Thoracic aorta (tissue), 2 donors: ENCODE results near the gene BTRC. TPM values are rescaled to one million over a fixed set of nuclear protein-coding genes. Genes with fewer than 3 reads are reported as not detected.

Experiments
- ATAC-seq: fragments of 150-250 bp; one replicate; pipeline ENCODE4 v1.8.0; 2017; ENCODE audit warnings: low read depth; ENCODE audit not compliant: insufficient number of reproducible peaks, low FRiP score
- DNase-seq: peaks from one replicate; pipeline ENCODE4 v3.0.0-alpha.2; 2020; ENCODE audit warnings: low spot score
- H3K27ac ChIP-seq, 2 donors: fragments of 200-600 bp; sonication (generic); 1 replicate in 1 of 2; 2 replicates in 1 of 2; pipeline ENCODE4 v1.5.1; 2016; ENCODE audit warnings: mild to moderate bottlenecking in 2 of 2, moderate library complexity in 2 of 2
- H3K27me3 ChIP-seq: fragments of 200-600 bp; sonication (generic); replicated peaks from 2 replicates; pipeline ENCODE4 v1.6.0; 2016; ENCODE audit warnings: mild to moderate bottlenecking; ENCODE audit not compliant: insufficient read depth
- H3K36me3 ChIP-seq: fragments of 200-600 bp; sonication (generic); one replicate; pipeline ENCODE4 v1.5.1; 2016
- H3K4me1 ChIP-seq, 2 donors: fragments of 200-600 bp; sonication (generic); 1 replicate in 1 of 2; 2 replicates in 1 of 2; pipeline versions ENCODE4 v1.5.1 to v1.6.0; 2016; ENCODE audit warnings: low read depth in 2 of 2, mild to moderate bottlenecking in 1 of 2; ENCODE audit not compliant: control insufficient read depth in 1 of 2
- H3K4me3 ChIP-seq: fragments of 200-600 bp; sonication (generic); 2 replicates; pipeline ENCODE4 v1.5.1; 2016; ENCODE audit warnings: mild to moderate bottlenecking
- H3K9me3 ChIP-seq: fragments of 200-600 bp; sonication (generic); 2 replicates; pipeline ENCODE4 v1.5.1; 2016
- total RNA-seq, 2 donors: library from RNA; depleted of rRNA; stranded (reverse); fragments of >200 nt; gene quantifications; one replicate each; pipeline versions ENCODE4 v1.1.0 to v1.2.3, GENCODE V29; 2016
- TF ChIP-seq, protein P1 (sequence below): fragments of 200-600 bp; sonication (generic); IDR thresholded peaks from one replicate; pipeline ENCODE4 v1.5.1; 2019; ENCODE audit warnings: antibody characterized with exemption

The BTRC gene
- total RNA-seq, 2 donors from 2014 or later = 8.4 to 12.9 TPM

- Histone ChIP-seq H3K9me3 (no peaks in the 10 kb centered on the region), H3K4me1 (no peaks in the 10 kb centered on the region), H3K27me3 (no peaks in the 10 kb centered on the region), H3K36me3 (no peaks in the 10 kb centered on the region), H3K27ac (no peak overlapping the region), H3K4me3 (no peak overlapping the region)
- DNase-seq (no peak), ATAC-seq (no peak)
- TF ChIP-seq, protein P1, sequence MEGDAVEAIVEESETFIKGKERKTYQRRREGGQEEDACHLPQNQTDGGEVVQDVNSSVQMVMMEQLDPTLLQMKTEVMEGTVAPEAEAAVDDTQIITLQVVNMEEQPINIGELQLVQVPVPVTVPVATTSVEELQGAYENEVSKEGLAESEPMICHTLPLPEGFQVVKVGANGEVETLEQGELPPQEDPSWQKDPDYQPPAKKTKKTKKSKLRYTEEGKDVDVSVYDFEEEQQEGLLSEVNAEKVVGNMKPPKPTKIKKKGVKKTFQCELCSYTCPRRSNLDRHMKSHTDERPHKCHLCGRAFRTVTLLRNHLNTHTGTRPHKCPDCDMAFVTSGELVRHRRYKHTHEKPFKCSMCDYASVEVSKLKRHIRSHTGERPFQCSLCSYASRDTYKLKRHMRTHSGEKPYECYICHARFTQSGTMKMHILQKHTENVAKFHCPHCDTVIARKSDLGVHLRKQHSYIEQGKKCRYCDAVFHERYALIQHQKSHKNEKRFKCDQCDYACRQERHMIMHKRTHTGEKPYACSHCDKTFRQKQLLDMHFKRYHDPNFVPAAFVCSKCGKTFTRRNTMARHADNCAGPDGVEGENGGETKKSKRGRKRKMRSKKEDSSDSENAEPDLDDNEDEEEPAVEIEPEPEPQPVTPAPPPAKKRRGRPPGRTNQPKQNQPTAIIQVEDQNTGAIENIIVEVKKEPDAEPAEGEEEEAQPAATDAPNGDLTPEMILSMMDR = no peak
These were observed 139.9 kb downstream of the BTRC start for GRCh38 chr10:101493782-101494281.

DNA sequence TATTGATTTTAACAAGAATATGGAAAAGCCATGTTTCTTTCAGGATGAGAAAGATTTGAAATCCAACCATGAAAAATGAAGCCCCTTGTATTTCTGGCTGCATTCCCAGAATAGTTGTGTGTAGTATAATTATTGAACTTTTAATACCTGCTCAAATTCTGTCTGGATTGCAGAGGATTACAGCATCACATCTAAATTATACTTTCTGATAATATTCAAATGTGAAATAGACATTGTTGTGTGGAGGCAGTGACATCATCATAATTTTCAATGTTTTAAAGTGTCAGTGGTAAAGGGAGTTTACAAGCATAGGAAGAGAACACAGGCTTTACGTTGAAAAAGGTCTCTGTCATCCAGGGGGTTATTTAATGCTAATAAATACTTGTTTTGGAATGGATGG is 140.7 kb downstream of the BTRC start:
- Histone ChIP-seq H3K27ac (no peak overlapping the region), H3K36me3 (no peaks in the 10 kb centered on the region), H3K27me3 (no peaks in the 10 kb centered on the region), H3K9me3 (no peaks in the 10 kb centered on the region), H3K4me3 (no peak overlapping the region), H3K4me1 (no peaks in the 10 kb centered on the region)
- no peak for ATAC-seq
- TF ChIP-seq, protein P1 = no peak
- DNase-seq = no peak

DNA sequence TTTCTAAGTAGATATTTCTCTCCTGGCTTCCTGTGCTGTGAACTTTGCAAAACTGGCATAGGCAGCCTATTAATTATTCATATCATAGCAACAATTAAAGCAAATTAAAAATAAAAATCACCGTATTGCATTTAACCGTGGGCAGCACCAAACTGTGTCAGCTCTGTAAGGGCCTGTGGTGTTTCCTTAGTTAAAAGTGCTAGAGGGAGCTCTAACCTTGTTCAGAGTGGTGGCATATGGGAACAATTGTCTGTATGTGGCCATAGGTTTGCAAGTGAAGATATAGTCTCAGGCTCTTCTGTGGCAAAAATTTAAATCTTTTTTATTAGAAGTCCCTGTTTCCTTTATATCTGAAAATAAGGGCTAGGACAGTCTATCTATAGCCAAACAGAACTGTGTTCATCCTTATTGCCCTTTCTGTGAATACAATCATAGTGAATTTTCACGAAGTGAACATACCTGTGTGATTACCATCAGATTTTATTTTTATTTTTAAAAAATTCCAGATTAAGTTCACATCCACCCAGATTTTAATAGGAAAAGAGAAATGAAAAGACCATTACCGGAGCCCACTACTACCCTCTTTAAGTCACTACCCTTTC is 141.5 kb downstream of the BTRC start:
- Histone ChIP-seq H3K4me1 (no peaks in the 10 kb centered on the region), H3K4me3 (no peak overlapping the region), H3K27ac (no peak overlapping the region), H3K27me3 (no peaks in the 10 kb centered on the region), H3K9me3 (no peaks in the 10 kb centered on the region), H3K36me3 (no peaks in the 10 kb centered on the region)
- DNase-seq (no peak), ATAC-seq (no peak)
- TF ChIP-seq, protein P1 = no peak

DNA sequence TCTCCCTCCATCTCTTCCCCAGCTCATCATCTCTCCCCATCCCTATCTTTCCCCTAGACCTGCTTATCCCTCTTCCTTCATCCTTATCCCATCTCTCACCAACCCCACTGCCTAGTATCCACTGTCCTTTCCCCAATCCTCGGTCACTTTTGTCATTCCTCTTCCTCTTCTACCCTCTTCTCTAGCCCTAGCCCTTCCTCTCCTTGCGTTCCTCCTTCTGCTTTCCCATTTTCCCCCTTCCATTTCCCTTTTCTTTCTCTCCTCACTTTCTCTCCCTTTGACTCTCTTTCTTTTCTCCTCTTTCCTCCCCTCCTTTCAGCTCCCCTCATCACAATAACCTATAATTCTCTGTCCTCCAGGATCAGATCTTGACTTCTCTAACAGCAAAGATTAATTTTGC is 150.5 kb downstream of the BTRC start:
- ATAC-seq = no peak
- DNase-seq = no peak
- H3K4me3 ChIP-seq = no peak overlapping the region
- no peak overlapping the region for H3K27ac ChIP-seq
- H3K4me1 ChIP-seq = no peaks in the 10 kb centered on the region
- no peaks in the 10 kb centered on the region for H3K9me3 ChIP-seq
- H3K27me3 ChIP-seq = no peaks in the 10 kb centered on the region
- TF ChIP-seq, protein P1 = no peak
- H3K36me3 ChIP-seq = no peaks in the 10 kb centered on the region

DNA sequence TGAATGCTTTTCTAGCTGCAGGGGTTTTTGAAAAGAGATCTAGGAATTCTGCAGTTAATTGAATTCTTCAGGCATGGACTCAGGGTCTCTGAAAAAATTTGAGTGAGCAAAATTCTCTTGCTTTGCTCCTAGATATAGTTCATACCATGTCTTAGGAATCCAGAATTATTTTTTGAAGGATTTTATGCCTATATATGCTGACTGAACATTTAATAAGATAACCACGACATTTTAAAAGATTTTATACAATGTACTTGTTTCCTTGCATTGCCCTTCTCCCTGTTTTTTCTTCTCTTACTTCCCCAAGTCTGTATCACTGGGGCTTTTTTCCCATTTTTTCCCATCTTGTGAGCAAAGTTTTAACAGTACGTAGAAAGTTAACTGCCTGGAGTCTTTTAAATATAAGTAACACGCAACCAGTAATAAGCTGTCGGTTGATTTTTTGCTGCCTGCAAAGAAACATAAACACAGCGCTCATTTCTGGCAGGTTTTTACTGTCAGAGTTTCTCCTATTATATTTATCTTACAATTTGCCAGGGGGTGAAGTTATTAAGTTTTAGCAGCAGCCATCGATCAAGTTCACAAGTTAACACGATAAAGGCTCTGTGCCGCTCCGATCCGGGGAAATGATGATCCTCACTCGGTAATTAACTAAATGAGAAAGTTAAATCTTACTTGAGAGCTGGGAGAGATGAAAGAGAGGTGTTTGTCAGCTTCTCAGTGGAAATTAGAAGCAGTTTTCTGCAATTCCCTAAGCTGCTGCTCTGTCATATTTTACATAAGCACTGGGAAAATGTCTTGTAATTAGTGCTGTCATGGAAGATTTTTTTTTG is 153.1 kb downstream of the BTRC start:
- ATAC-seq = no peak
- DNase-seq = no peak
- no peaks in the 10 kb centered on the region for H3K9me3 ChIP-seq
- no peak overlapping the region for H3K4me3 ChIP-seq
- TF ChIP-seq, protein P1 = no peak
- H3K4me1 ChIP-seq = no peaks in the 10 kb centered on the region
- H3K27me3 ChIP-seq = no peaks in the 10 kb centered on the region
- no peak overlapping the region for H3K27ac ChIP-seq
- H3K36me3 ChIP-seq = no peaks in the 10 kb centered on the region
